NCI-H345 treated with DMSO at 0.1 percent for 48 hours (cell line): ENCODE results near the gene ST14.

Experiments
- DNase-seq: peaks from one replicate; lab custom pipeline; 2025; ENCODE audit not compliant: unreplicated experiment; lab: John Stamatoyannopoulos, UW

The ST14 gene

DNA sequence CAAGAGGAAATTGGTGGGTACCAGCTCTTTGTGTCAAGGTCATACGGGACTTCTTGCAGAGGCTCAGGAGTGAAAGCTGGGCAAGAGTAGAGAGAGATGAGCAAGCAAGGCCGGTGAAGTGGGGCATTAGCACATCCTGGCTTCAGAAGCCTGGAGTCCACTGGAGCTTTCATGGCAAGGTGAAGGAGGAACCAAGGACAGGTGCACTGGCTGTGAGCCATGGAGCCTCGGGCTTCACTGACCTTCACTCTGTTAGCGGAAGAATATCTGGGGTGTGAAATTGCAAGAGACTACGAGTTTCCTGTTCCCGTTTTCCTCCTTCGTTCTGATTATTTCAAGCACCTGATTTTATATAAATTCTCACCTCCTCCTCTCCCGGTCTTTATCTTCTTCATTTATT is 25.9 kb upstream of the ST14 start:
- DNase-seq = no peak

DNA sequence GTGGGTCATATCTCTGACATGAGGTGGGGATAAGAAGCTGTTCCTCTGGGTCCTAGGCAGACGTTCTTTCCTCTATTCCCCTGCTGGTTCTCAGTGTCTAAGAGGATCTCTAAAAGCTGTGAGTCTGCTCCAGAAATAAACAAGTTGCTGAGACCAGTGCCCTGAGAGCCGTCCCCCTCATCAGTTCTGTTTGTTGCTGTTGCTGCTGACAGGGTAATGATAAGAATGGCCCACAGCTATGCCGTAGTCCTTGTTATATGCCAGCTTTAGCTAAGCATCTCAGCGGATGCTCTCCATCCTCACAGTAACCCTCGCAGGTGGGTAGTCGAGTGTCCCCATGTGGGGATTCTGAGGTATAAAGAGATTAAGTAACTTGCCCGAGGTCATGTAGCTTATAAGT is 23.5 kb upstream of the ST14 start:
- no peak for DNase-seq

DNA sequence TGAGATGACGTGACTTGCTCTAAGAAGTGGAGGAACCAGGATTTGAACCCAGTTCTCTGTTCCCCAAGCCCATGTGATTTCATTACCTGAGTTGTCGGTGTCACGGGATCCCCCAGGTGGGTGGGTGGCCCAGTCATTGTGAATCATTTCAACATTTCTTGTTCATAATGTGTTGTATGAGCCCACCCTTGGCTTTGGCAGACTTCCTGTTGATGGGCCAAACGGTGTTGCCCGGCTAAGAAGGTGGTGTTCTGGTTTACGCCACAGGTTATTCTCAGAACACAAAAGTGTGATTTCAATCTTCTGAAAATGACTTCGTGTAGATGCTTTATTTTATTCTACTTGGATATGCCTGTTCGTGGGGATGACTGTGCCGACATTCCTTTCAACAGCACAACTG is 21.6 kb upstream of the ST14 start:
- DNase-seq = no peak

DNA sequence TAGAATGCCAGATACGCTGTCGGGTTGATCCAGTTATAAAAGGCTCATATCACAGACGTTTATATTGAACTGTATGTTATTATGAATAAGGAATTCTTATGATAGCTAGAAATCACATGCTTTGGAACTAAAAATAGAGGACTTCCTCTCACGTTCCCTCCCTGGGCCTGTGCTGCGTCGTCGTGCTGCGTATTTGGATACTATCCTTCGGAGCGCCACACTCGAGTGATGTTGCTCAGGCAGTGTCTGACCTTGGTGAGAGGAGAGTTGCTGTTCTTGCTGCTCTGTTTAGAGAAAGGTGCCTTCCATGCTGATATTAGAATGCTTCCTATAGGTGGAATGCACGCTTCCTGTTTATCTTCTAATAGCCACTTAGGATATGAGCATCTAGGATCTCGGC is 20.2 kb upstream of the ST14 start:
- no peak for DNase-seq

DNA sequence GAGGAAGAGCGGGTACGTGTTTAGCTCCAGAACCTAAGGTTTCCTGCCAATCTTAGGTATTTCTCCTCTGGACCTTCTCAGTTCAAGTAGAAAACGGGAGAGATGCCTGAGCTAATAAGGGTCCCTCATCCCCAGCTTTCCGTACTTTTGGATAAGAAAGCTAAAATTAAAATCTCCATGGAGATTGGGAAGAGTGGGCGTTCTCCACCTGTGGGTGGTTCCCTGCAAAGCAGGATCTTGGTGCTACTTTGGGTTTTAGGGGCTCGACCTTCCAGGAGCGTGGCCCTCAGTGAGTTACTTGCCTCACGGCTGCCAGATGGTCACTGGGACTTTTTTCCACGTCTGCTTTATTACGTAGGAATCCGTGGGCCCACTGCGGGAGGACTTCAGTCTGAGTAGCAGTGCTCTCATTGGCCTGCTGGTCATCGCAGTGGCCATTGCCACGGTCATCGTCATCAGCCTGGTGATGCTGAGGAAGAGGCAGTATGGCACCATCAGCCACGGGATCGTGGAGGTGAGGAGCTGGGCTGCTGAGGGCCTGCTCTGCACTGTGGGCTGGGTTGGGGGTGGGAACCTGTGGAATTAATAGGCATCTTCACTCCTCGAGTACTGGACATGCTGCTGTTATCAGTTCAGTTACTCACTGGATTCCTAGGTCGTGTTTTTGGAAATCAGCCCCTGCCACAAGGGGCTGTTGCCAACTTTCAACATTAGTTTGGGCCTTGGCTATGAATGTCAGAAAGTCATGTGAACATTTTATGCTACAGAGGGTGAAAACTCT is 17.8 kb upstream of the ST14 start:
- DNase-seq = no peak

DNA sequence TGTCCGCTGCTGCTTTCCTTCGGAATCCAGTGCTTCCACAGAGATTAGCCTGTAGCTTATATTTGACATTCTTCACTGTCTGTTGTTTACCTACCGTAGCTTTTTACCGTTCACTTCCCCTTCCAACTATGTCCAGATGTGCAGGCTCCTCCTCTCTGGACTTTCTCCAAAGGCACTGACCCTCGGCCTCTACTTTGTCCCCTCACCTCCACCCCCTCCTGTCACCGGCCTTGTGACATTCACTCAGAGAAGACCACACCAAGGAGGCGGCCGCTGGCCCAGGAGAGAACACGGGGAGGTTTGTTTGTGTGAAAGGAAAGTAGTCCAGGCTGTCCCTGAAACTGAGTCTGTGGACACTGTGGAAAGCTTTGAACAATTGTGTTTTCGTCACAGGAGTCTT is 15.4 kb upstream of the ST14 start:
- DNase-seq = no peak

DNA sequence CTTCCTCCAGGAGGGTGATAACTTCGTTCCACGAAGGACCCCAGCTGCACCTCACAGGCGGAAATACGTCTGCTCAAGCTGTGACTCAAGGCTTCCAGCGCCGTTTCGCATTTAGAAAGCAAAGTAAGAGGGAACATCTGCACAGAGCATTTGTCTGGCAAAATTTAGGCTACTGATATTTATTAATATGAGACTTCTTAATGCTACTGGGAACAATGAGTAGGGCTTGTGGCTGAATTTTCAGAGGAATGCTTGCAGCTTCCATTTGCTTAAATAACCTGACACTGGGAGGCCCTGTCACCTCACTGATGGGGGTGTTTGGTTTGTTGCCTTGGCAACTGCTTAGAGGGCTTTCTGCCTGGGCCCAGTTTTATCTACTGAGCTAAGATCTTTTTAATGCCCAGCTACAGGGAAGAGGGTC is 14.7 kb upstream of the ST14 start:
- no peak for DNase-seq

DNA sequence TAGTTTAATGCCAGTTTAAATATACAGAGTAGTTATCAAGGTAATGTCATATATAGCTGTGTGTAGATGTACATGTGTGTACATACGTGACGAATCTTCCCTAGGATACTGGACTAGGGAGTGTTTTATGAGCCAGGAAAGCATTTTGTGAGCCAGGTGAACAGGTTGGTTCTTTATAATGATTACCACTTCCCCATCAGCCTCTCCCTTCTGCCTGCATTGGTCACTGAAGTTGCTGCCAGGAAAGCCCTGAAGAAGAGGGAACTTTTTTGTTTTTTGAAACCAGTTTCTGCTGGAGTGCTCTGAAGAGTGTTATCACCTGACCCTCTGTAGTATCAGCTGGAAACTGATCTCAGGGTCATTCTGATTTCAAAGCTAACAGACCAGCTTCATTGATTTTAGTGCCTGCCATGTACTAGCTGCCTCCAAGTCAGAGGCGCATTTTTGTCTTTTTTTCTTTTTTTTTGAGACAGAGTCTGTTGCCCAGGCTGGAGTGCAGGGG is 14.2 kb upstream of the ST14 start:
- DNase-seq = no peak

DNA sequence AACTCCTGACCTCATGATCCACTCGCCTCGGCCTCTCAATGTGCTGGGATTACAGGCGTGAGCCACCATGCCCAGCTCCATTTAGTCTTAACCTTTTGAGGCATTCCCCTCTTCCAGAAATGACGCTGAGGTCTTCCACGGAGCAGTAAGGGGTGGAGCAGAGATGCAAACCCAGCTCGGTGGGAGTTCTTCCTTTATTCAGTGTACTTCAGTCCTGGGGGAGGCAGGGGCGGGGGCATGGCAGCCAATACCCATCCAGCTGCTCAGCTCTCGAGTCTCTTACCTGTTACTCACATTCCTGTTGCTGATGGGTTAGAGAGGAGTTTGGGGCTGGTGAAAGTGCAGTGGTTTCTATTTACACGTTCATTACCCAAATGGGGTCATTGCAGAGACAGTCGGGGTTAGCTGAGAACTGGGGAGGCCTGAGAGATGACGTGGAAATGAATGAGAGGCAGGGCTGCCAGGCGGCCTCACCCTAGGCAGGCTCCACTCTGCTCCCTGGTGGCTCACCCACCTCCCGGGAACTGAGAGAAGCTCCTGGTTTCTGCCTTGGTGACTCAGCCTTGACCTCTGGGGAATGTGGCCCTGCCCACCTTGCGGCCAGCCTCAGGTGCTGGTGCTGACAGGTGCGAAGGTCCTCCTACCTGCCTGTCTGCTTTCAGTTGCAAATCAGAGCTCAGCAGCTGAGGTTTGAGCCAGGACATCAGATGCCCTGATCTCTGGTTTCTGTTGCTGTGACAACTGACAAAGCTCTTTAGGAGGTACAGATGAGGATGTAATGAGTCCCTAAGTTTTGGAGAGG is 13.4 kb upstream of the ST14 start:
- DNase-seq = no peak

DNA sequence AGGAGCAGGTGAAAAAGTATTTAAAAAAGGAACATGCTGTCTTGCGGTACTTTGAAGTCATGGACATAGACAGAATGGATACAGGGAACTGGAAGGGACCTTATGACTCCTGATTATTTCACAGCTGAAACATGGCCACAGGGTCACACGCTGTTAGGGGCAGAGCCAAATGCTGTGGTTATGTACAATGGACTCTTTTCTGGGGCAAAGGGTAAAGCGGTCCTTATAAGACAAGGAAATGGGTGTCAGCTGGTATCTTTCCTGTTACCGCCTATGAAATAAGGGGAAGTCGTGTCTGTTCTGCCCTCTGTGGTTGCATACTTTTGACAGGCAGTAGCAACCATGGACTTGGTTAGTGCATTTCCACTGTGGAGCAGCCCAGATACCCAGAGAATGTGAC is 12.8 kb upstream of the ST14 start:
- no peak for DNase-seq

DNA sequence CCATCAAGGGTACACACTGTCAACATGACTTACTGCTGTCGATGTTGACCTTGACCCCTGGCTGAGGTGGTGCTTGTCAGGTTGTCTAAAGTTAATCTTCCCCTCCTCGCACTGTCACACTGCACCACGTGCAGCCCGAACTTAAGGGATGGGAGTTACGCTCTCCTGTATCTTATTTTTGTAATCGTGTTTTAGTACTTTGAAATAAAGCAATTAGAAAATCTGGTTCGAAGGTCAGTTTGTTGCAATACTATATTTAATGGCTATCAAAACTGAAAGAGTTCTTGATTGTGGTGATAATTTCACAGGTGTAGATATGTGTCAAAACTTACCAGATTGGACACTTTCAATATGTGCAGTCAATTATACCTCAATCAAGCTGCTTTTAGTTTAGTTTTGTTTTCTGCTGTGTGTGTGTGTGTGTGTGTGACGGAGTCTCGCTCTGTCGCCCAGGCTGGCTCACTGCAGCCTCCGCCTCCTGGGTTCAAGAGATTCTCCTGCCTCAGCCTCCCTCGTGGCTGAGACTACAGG is 10.7 kb upstream of the ST14 start:
- no peak for DNase-seq

DNA sequence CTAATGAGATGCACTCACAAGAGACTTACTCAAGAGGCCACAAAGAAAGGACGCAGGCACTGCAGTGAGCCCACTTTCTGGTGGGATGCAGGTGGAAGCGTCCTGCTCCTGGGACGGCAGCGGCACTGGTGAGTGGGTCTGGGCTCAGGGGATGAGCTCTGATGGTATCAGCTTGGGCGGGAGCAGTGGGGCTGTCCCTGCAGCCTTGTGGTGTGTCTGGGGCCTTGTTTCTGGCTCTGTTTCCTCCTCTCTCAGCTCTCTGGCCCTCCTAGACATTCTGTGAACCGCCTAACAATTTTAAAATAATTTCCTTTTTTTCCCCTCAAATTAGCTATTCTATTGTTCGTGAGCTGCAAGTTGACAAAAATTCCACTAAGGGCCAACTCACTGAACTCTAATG is 8.8 kb upstream of the ST14 start:
- no peak for DNase-seq

DNA sequence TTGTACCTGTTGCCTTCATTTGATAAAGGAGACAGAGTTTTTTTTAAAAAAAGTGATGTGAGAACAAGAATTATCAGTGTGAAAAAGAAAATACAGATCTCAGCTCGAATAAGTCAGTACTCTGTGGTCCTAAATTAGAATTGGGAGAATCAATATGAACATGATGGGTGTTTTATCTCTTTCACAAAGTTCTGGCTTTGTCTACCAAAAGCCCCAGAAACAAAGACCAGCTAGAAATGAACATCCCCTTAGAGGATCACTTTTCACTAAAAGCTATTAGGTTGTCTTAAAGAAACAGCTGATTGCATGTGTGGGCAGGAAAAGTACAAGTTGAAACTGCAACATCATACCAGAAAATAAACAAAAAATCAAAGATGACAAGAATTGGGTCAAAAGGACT is 8.4 kb upstream of the ST14 start:
- no peak for DNase-seq

DNA sequence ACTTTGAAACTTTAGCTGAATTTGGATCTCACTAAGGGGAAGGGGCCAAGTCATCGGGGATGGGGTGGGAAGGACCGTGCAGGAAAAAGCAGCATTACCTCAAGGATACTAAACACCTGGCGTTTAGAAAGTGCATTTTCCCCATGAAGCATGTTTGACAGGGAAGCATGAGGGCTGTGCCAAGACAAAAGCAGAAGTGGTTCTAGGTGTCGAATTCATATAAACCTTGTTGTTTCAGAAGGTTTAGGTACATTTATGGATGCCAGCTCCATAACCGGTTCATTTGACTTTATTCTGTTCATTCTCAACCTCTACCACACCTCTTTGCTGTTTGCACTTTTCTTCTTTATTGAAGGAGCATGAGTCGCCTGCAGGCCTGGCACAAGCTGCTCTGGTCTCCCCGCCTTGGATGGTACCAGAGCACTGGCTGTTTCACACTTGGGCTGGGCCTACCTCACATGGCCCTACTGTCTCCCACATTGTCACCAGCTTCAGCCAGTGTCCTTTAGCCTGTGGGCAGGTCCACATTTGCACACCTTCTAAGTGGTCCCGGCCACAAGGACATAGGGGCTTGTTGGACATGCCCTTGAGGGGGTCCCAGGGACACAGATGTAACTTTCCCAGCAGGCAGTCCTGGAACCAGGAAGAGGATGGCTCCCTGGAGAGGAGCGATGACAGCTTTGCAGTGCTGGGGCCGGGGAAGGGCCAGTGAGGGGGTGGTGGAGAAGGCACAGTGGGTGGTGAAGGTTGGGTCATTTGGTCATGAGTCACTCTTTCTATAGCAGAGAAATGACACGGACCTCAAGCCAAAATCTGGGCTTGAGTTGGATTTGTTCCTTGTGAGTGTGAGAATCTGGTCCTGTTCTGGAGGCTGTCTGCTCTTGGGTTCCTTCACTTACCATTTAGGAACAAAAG is 3.2 kb upstream of the ST14 start:
- DNase-seq = no peak

DNA sequence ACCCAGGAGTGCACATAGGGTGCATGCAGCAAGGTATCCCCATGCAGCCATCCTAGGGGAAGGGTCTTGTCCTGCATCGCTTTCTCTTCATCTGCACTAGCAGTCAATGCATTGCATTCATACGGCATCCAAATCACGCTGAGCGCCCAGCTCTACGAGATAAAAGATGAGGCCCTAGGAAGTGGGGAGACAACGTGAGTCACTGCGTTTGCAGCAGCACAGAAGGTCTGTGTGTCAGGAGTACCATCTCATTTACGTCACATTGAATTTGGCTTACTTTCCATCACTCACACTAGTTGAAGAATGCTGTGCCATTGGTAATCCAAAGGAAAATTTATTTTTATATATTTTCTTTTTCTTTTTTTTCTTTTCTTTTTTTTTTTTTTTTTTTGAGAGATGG is 2.5 kb upstream of the ST14 start:
- no peak for DNase-seq

DNA sequence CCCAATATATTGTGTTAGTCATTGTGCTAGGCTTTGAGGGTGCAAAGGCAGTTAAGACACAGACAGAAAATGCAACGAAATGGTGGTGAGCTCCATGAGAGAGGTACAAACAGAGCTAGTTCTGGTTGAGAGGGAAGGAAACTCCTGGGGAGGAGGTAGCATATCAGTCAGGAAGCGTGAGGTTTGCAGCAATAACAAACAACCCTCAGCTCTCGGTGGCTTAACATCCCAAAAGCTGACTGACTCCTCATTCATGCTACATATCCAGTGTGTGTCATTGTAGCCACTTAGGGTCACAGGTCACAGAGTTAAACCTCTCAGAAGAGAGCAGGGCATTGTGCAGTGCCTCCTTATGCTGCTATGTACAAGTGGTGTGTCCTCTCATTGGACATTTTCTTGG is 1.7 kb upstream of the ST14 start:
- DNase-seq = no peak

DNA sequence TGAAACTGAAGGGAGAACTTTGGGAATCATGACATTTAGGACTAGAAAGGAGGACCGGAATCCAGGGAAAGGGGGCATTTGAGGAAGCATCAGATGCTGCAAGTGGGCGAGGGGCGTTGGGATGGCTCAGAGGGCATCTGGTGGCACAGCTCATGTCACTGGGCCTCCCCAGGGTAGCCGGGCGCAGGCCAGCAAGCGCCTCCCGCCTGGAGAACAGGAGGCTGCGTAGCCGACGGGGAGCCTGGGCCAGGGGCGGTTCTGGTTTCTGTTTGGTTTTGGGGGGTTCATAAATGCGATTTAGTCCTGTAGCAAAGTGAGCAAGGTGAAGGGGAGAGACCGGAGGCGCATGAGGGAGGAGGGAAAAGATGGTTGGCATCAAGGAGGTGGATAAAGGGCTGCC is 443 bp upstream of the ST14 start:
- no peak for DNase-seq

DNA sequence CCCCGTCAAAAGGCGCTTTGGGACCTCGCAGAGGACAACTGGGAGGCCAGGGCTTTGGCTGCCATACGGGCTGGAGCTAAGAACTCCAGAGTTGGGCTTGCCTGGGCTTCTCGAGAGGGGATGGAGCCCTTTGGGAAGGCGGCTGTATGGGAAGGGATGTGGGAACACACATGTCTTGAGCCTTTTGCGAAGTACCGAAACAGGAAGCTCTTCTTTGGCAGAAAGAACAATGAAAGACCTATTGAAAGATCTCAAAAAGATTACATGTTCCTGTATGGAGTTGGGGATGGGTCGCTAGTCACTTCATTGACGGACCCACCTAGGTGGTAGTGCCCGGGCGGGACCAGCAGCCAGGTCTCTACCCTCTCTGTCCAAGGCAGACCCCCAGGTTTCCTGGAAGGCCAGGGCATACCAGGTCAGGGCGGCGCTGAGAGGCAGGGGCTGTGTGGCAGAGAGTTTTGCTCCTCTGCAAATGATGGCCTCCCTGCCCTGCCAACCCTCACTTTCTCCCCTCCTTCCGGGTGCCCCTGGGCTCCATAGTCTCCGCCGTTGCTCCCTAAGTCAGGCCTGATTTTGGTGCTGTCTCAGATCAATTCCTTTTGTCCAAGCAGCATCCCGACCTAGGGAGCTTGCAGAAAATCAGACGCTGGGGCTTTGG is 1.0 kb downstream of the ST14 start:
- peak; percentile 23 for DNase-seq

DNA sequence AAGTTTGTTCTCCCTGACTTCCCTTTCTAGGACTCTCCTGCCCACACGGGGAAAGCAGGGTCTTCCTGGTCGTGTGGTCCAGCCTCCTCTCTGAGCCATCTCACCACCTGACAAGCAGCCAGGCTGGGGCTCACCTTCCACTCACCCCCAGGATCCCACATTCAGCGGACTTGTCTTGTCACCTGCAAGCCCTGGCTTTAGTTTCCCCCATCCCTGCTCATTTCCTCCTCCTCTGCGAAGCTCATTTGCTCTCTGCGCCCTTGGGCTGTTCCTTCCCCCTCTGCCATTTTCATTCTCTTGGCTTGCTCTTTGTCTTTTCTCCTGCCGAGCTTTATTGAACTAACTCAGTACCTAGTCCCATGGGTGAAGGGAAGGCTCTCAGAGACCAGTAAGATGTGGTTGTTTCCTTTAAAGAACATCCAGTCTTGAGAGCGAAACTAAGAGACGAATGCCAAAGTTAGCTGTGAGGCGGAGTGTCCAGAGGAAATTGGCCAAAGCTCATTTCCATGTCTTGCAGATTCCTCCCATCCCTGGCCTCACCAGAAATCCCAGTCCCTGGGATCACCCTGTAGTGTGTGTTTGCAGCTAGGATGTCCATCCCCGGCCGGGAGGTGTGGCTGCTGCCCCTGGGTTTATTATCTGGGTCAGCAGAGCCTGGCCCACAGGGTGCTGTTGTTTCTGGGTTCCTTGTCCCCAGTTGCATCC is 2.0 kb downstream of the ST14 start:
- DNase-seq = no peak

DNA sequence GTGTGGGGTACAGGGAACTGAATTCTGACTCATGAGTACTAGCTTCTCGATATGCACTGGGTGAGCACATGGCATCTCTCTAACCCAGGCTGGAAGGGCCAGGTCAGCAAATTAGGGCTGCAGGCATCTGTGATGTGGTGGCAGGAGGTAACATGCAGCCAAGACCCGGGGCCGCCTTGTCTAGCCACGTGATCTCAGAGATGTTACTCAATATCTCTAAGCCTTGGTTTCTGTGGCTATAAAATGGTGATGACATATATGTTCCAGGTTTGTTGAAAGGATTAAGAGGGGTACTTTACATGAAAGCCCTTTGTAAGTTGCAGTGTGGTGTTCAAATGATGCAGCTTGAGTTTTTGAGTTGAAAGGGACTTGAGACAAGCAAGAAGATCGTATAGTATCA is 3.2 kb downstream of the ST14 start:
- DNase-seq = no peak
